ENCODE data around the gene PIPOX. TPM values are rescaled to one million over a fixed set of nuclear protein-coding genes. Genes with fewer than 3 reads are reported as not detected.

Gene PIPOX, protein sequence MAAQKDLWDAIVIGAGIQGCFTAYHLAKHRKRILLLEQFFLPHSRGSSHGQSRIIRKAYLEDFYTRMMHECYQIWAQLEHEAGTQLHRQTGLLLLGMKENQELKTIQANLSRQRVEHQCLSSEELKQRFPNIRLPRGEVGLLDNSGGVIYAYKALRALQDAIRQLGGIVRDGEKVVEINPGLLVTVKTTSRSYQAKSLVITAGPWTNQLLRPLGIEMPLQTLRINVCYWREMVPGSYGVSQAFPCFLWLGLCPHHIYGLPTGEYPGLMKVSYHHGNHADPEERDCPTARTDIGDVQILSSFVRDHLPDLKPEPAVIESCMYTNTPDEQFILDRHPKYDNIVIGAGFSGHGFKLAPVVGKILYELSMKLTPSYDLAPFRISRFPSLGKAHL
- total RNA-seq, result 1 to 10 TPM; 1.3 to 2.0 TPM

- Mint-ChIP-seq H3K9me3 (no peaks in the 10 kb centered on the region), H3K36me3 (no peaks in the 10 kb centered on the region), H3K27me3 (peaks cover 7% of the 10 kb centered on the region)
These were observed at the start of gene PIPOX for GRCh38 chr17:29042679-29043538. TSS of gene PIPOX (plus strand) at chr17:29043141. CDS start at chr17:29043226, 85 bp downstream.

DNA sequence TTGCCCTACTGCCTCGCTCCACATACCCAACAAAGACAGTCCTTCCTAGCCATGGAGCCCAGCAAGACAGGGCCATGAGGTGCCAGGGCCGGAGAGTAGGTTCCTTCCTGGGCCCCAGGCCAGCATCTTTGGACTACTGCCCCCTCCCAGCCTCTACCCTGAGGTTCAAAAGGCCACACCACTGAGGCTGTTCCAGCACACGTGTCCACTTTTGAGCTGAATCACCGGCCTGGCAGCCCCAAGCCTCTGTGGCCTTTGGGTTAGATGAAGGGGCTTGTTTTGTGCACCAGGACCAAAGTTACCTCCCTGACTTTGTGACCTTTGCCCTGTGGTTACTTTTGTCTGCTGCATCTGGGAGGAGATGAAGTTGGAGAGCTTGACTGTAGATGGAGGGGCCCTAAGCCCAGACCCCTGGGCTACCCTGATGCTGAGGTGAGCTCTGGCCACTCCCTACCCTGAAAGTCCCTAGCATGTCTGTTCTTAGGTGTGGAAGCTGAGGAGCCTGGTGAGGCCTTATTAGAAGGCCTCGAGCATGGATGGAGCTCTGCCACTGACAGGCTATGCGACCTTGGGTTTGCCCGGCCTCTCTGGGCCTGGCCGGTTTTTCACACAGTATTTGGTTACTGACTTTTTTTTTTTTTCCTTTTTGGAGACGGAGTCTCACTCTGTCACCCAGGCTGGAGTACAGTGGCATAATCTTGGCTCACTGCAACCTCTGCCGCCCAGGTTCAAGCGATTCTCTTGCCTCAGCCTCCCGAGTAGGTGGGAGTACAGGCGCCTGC lies 49.1 kb upstream of the PIPOX start:
- Mint-ChIP-seq H3K36me3 (no peaks in the 10 kb centered on the region), H3K4me3 (no peak overlapping the region), H3K9me3 (no peaks in the 10 kb centered on the region), H3K27me3 (peaks cover 16% of the 10 kb centered on the region), H3K27ac (no peak overlapping the region), H3K4me1 (no peaks in the 10 kb centered on the region)
- no peak for DNase-seq

More at GRCh38 chr17:29042679-29043538, at the start of gene PIPOX:
- H3K4me1 Mint-ChIP-seq, result peaks cover 10% of the 10 kb centered on the region
- peak within 1 kb of the TSS; percentile 57 for H3K27ac Mint-ChIP-seq
- H3K4me3 Mint-ChIP-seq, result peak within 1 kb of the TSS; percentile 40
- peak; percentile 32 for DNase-seq

DNA sequence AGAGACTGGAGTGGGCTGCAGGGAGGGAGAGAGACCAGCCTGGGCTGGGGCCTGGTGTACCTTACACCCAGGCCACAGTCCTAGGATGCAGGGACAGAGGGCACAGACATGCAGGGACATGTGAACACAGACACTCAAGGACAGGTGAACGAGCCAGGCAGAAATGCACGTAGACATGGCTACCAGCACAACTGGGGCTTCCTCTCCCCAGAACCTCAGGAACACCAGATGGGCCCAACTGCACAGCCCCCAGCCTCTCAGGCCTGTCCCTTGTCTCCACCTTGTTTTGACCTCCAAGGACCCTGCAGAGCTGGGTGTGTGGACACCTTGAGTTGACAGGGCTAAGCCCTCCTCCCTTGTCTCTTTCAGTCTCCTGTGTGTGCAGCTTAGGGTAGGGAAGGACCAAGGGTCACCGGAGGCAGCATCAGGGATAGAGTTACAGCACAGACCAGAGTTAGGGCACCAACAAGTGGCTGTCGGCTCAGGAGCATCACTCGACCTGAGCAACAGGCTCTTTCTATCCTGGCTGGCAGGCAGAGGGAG lies 46.3 kb upstream of the PIPOX start:
- no peaks in the 10 kb centered on the region for H3K4me1 Mint-ChIP-seq
- no peaks in the 10 kb centered on the region for H3K36me3 Mint-ChIP-seq
- peaks cover 19% of the 10 kb centered on the region for H3K27me3 Mint-ChIP-seq
- H3K4me3 Mint-ChIP-seq, result no peak overlapping the region
- no peak for DNase-seq
- H3K27ac Mint-ChIP-seq, result no peak overlapping the region
- no peaks in the 10 kb centered on the region for H3K9me3 Mint-ChIP-seq

DNA sequence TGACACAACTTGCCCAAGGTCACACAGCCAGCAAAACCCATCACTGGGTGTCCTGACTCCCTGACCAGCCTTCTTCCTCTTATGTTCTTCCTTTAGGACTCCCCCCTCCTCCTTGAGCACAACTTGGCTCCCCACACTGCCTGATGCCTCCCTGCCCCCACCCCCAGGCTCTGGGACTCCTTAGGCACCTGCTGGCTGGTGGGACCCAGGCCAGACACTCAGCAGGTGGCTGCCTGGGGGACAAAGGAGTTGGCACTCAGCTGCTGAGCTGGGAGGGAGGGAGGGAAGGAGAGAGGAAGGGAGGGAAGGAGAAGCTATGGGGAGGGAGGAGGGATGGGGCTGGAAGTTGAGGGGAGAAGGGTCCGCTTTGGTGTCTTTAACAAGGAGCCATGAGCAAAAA lies 45.1 kb upstream of the PIPOX start:
- Mint-ChIP-seq H3K9me3 (no peaks in the 10 kb centered on the region), H3K27me3 (peaks cover 22% of the 10 kb centered on the region), H3K36me3 (no peaks in the 10 kb centered on the region), H3K4me1 (no peaks in the 10 kb centered on the region), H3K27ac (no peak overlapping the region), H3K4me3 (no peak overlapping the region)
- no peak for DNase-seq

DNA sequence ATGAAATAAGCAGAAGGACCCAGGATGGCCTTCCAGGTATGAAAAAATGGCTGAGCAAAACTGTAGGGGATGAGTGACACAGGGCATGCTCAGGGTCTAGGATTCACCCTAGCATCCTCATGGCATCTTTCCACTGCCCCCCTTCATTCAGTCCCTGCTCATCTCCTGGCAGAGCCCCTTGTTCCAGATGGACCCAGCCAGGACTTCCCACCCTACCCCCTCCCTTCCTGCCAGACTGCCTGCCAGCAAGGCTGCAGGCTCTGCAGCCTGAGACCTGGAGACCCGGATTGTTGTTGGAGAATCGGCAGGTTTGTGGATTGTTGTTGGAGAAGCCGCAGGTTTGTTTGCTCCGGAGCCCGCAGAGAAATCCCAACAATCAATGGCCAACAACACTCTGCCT lies 43.7 kb upstream of the PIPOX start:
- no peak for DNase-seq
- H3K9me3 Mint-ChIP-seq, result no peaks in the 10 kb centered on the region
- H3K4me1 Mint-ChIP-seq, result no peaks in the 10 kb centered on the region
- peaks cover 31% of the 10 kb centered on the region for H3K27me3 Mint-ChIP-seq
- H3K36me3 Mint-ChIP-seq, result no peaks in the 10 kb centered on the region
- H3K27ac Mint-ChIP-seq, result no peak overlapping the region
- H3K4me3 Mint-ChIP-seq, result no peak overlapping the region

DNA sequence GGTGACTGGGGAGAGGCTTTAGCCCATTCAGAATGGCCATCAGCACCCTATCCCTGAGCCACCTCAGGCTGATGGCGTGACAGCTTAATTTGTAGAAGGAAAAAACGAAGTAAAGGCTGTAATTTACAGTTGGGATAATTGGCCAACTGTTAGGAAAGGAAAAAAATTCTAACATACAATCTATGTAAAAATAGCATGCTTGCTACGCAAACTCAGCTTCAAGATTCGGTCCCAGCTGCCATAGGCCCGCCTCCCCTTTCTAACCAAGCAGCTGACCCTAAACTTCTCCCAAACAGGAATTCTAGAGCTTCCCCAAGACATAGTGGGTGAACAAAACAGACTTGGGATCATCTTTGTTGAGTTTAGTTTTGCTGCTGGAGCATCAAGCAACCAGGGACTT lies 42.0 kb upstream of the PIPOX start:
- Mint-ChIP-seq H3K4me3 (no peak overlapping the region), H3K4me1 (no peaks in the 10 kb centered on the region), H3K27me3 (peaks cover 40% of the 10 kb centered on the region), H3K27ac (no peak overlapping the region), H3K36me3 (no peaks in the 10 kb centered on the region), H3K9me3 (no peaks in the 10 kb centered on the region)
- no peak for DNase-seq

DNA sequence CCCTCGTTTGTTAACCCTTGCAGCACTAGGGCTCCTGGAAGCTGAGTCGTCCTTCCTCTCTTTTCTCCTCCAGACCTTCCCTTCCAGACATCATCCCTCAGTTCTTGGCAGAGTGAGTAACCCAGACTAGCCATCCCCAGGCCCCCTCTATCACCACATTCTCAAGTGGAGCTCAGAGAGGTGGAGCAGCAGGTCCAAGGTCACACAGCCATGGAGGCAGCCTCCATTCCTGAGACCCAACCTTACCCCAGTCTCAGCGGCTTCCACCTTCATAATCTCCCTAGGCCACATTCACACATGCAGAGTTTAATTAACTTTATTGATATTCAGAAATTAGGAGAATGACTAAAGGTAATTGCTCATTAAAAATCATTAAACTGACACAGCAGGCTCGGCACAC lies 40.1 kb upstream of the PIPOX start:
- Mint-ChIP-seq H3K36me3 (no peaks in the 10 kb centered on the region), H3K4me1 (no peaks in the 10 kb centered on the region), H3K27ac (no peak overlapping the region), H3K4me3 (no peak overlapping the region), H3K27me3 (peaks cover 47% of the 10 kb centered on the region), H3K9me3 (no peaks in the 10 kb centered on the region)
- DNase-seq, result no peak

GRCh38 chr17:29003289-29003688 lies 39.7 kb upstream of the PIPOX start:
- Mint-ChIP-seq H3K4me3 (no peak overlapping the region), H3K4me1 (no peaks in the 10 kb centered on the region), H3K9me3 (no peaks in the 10 kb centered on the region), H3K27ac (no peak overlapping the region), H3K27me3 (peaks cover 50% of the 10 kb centered on the region), H3K36me3 (no peaks in the 10 kb centered on the region)
- DNase-seq, result no peak

GRCh38 chr17:29004081-29004692 lies 38.8 kb upstream of the PIPOX start:
- Mint-ChIP-seq H3K36me3 (no peaks in the 10 kb centered on the region), H3K4me1 (no peaks in the 10 kb centered on the region), H3K27ac (no peak overlapping the region), H3K27me3 (peaks cover 49% of the 10 kb centered on the region), H3K9me3 (no peaks in the 10 kb centered on the region), H3K4me3 (no peak overlapping the region)
- no peak for DNase-seq

GRCh38 chr17:29005936-29006511 lies 36.9 kb upstream of the PIPOX start, which contains the start of gene SEZ6:
TSS of gene SEZ6 (minus strand) at chr17:29006033. CDS start at chr17:29005869, 164 bp downstream.
- peak; percentile 82 for DNase-seq
- Mint-ChIP-seq H3K36me3 (no peaks in the 10 kb centered on the region), H3K4me3 (no peak within 1 kb of the TSS), H3K4me1 (no peaks in the 10 kb centered on the region), H3K27me3 (peaks cover 49% of the 10 kb centered on the region), H3K9me3 (no peaks in the 10 kb centered on the region), H3K27ac (no peak within 1 kb of the TSS)

GRCh38 chr17:29007456-29007855 lies 35.5 kb upstream of the PIPOX start:
- Mint-ChIP-seq H3K36me3 (no peaks in the 10 kb centered on the region), H3K9me3 (no peaks in the 10 kb centered on the region), H3K4me1 (no peaks in the 10 kb centered on the region), H3K27ac (no peak overlapping the region), H3K4me3 (no peak overlapping the region), H3K27me3 (peaks cover 49% of the 10 kb centered on the region)
- no peak for DNase-seq

DNA sequence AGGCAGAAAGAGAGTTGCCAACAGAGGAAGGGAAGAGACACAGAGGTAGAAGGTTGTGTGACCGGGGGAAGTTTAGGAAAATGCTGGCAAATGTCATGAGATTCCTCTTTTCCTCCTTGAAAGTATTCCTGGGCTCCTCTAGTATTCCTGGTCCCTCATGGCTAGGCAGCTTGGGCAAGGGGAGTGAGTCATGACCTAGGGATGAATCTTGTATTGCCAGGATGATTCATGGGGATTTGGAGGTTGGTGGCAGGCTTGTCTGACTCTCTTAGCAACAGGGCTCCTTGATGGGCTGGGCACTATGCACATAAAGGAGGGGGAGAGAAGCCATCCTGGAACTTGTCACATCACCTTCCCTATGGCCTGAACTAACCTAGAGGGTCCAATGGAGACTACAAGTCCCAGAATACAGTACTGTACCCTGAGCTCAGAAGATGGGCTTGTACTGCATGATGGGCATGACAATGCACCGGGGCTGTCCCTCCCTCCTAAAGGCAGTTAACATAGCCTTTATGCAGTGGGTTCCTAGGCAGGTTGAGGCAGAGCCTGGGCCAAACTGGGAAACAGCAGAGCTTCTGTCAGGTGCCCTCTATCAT lies 35.0 kb upstream of the PIPOX start:
- Mint-ChIP-seq H3K4me3 (no peak overlapping the region), H3K9me3 (no peaks in the 10 kb centered on the region), H3K36me3 (no peaks in the 10 kb centered on the region), H3K27me3 (peaks cover 45% of the 10 kb centered on the region), H3K4me1 (no peaks in the 10 kb centered on the region), H3K27ac (no peak overlapping the region)
- DNase-seq, result no peak

DNA sequence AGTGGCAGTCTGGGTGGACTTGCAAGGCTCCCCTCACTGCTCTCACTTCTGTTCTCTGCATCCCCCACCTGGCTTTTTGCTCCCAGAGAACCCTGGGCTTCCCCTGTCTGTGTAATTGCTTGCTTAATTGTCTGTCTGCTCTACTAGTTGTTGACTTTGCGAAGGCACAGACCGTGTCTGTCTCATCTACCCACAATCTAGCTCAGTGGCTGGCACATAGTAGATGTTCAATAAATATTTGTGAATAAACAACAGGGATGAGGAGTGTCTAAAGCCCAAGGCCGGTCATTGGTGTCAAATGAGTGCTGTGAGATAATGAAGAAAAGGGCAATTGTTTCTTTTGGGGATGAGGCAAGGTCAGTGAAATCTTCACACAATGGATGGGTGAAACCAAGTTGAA lies 34.4 kb upstream of the PIPOX start:
- Mint-ChIP-seq H3K27ac (no peak overlapping the region), H3K4me3 (no peak overlapping the region), H3K36me3 (no peaks in the 10 kb centered on the region), H3K4me1 (no peaks in the 10 kb centered on the region), H3K27me3 (peaks cover 44% of the 10 kb centered on the region), H3K9me3 (no peaks in the 10 kb centered on the region)
- no peak for DNase-seq

GRCh38 chr17:29010129-29010528 lies 32.8 kb upstream of the PIPOX start:
- H3K27me3 Mint-ChIP-seq, result peaks cover 28% of the 10 kb centered on the region
- H3K4me1 Mint-ChIP-seq, result no peaks in the 10 kb centered on the region
- no peaks in the 10 kb centered on the region for H3K36me3 Mint-ChIP-seq
- no peaks in the 10 kb centered on the region for H3K9me3 Mint-ChIP-seq
- no peak overlapping the region for H3K4me3 Mint-ChIP-seq
- no peak overlapping the region for H3K27ac Mint-ChIP-seq
- DNase-seq, result no peak

Measured in activated naive CD8-positive, alpha-beta T cell treated with anti-CD3 and anti-CD28 coated beads for 36 hours (primary cell).